Gastrocnemius medialis (tissue), 4 donors: ENCODE results near the gene LDHAL6B.

Experiments used
- POLR2A ChIP-seq, 2 donors: fragments of 450-650 bp; IDR thresholded peaks; one replicate each; pipeline ENCODE4 v1.6.1; 2017; ENCODE audit warnings: antibody characterized with exemption in 2 of 2, mild to moderate bottlenecking in 2 of 2, moderate library complexity in 2 of 2
- TF ChIP-seq, protein P1 (sequence below), 5 experiments: fragments of 450-650 bp in 3 of 5; fragments of 200-600 bp in 2 of 5; sonication (generic) in 2 of 5; IDR thresholded peaks in 4 of 5; conservative IDR thresholded peaks in 1 of 5; 1 replicate in 4 of 5; 2 replicates in 1 of 5; pipeline ENCODE4 v1.5.1; 2016 to 2019; ENCODE audit warnings: antibody characterized with exemption in 5 of 5, mild to moderate bottlenecking in 3 of 5, moderate library complexity in 3 of 5

DNA sequence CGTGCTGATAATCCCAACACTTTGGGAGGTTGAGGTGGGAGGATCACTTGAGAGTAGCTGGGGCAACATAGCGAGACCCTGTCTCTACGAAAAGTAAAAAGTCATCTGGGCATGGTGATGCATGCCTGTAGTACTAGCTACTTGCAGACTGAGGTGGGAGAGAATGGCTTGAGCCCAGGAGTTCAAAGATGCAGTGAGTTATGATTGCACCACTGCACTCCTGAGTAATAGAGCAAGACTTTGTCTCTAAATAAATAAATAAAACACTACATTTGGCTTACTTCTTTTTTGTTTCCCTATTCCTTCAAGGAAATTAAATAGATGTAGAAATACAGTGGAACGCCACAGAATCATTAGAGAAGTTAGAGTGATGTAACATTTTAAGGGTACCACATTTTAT, 20.1 kb upstream of the LDHAL6B start:
- TF ChIP-seq, protein P1, sequence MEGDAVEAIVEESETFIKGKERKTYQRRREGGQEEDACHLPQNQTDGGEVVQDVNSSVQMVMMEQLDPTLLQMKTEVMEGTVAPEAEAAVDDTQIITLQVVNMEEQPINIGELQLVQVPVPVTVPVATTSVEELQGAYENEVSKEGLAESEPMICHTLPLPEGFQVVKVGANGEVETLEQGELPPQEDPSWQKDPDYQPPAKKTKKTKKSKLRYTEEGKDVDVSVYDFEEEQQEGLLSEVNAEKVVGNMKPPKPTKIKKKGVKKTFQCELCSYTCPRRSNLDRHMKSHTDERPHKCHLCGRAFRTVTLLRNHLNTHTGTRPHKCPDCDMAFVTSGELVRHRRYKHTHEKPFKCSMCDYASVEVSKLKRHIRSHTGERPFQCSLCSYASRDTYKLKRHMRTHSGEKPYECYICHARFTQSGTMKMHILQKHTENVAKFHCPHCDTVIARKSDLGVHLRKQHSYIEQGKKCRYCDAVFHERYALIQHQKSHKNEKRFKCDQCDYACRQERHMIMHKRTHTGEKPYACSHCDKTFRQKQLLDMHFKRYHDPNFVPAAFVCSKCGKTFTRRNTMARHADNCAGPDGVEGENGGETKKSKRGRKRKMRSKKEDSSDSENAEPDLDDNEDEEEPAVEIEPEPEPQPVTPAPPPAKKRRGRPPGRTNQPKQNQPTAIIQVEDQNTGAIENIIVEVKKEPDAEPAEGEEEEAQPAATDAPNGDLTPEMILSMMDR (IDR thresholded peaks at IDR 0.05 in 4 of 5, conservative IDR thresholded peaks at IDR 0.05 in 1 of 5): no peak
- TF ChIP-seq POLR2A (IDR thresholded peaks at IDR 0.05): no peak
